ENCODE results near the gene CABP7.

CABP7 gene

GRCh38 chr22:29719899-29720645, at the start of gene CABP7:
Gene CABP7, plus strand, starts transcription at chr22:29720003. Its CDS starts 422 bp downstream, at chr22:29720425.
- DNase-seq, result no peak

- no peak for DNase-seq
Measured at GRCh38 chr22:29670626-29671025, 49.2 kb upstream of the CABP7 start.

- DNase-seq, result no peak
Measured at GRCh38 chr22:29673361-29674066, 46.3 kb upstream of the CABP7 start.

GRCh38 chr22:29674121-29674520, 45.7 kb upstream of the CABP7 start:
- no peak for DNase-seq

GRCh38 chr22:29679316-29679715, 40.5 kb upstream of the CABP7 start:
- no peak for DNase-seq

- DNase-seq, result no peak
Measured at GRCh38 chr22:29683536-29683935, 36.3 kb upstream of the CABP7 start.

- no peak for DNase-seq
Measured at GRCh38 chr22:29684244-29684643, 35.6 kb upstream of the CABP7 start.

- no peak for DNase-seq
Measured at GRCh38 chr22:29689206-29689879, 30.5 kb upstream of the CABP7 start.

GRCh38 chr22:29689880-29690213, 30.0 kb upstream of the CABP7 start:
- no peak for DNase-seq

- no peak for DNase-seq
Measured at GRCh38 chr22:29690476-29690875, 29.3 kb upstream of the CABP7 start.

- no peak for DNase-seq
Measured at GRCh38 chr22:29691636-29692326, 28.0 kb upstream of the CABP7 start.

GRCh38 chr22:29692327-29692640, 27.5 kb upstream of the CABP7 start:
- DNase-seq, result no peak

- DNase-seq, result no peak
Measured at GRCh38 chr22:29693161-29693560, 26.6 kb upstream of the CABP7 start.

GRCh38 chr22:29693671-29694070, 26.1 kb upstream of the CABP7 start:
- no peak for DNase-seq

- no peak for DNase-seq
Measured at GRCh38 chr22:29695129-29695926, 24.5 kb upstream of the CABP7 start.

- no peak for DNase-seq
Measured at GRCh38 chr22:29697853-29698598, 21.8 kb upstream of the CABP7 start.

- DNase-seq, result no peak
Measured at GRCh38 chr22:29700206-29700899, 19.4 kb upstream of the CABP7 start.

GRCh38 chr22:29700900-29701154, 19.0 kb upstream of the CABP7 start:
- DNase-seq, result no peak

- no peak for DNase-seq
Measured at GRCh38 chr22:29701155-29701999, 18.4 kb upstream of the CABP7 start.

Data from NCI-H1048 (cell line).